RWPE2 (cell line): ENCODE measurements around the gene IGFALS.

Experiments
- ATAC-seq: fragments of 200-7000 bp; cut with Tn5 transposase; 3 replicates; pipeline ENCODE4 v1.9.1; 2021; ENCODE audit warnings: low read depth
- DNase-seq: peaks from one replicate; pipeline ENCODE4 v3.0.0-alpha.2; 2020; ENCODE audit warnings: low spot score
- H3K27ac ChIP-seq: fragments of 450-650 bp; 2 replicates; pipeline ENCODE4 v1.5.1; 2017; ENCODE audit warnings: mild to moderate bottlenecking; ENCODE audit not compliant: poor library complexity, severe bottlenecking
- H3K27me3 ChIP-seq: fragments of 250-450 bp; sonication (Bioruptor Pico); 2 replicates; pipeline ENCODE4 v1.5.1; 2021; ENCODE audit warnings: mild to moderate bottlenecking, moderate library complexity; ENCODE audit not compliant: insufficient read depth, poor library complexity, severe bottlenecking
- H3K36me3 ChIP-seq: fragments of 250-450 bp; sonication (Bioruptor Pico); 2 replicates; pipeline ENCODE4 v1.5.1; 2020; ENCODE audit warnings: low read depth, mild to moderate bottlenecking, moderate library complexity
- H3K4me1 ChIP-seq: fragments of 250-450 bp; sonication (Bioruptor Pico); 2 replicates; pipeline ENCODE4 v1.5.1; 2021; ENCODE audit warnings: mild to moderate bottlenecking, moderate library complexity; ENCODE audit not compliant: insufficient read depth, poor library complexity, severe bottlenecking
- H3K4me3 ChIP-seq: fragments of 250-450 bp; sonication (Bioruptor Pico); 2 replicates; pipeline ENCODE4 v1.5.1; 2021; ENCODE audit warnings: mild to moderate bottlenecking, moderate library complexity; ENCODE audit not compliant: severe bottlenecking
- H3K9me3 ChIP-seq: fragments of 250-450 bp; sonication (Bioruptor Pico); 2 replicates; pipeline ENCODE4 v1.5.1; 2021; ENCODE audit warnings: mild to moderate bottlenecking, moderate library complexity; ENCODE audit not compliant: severe bottlenecking
- TF ChIP-seq, protein P1 (sequence below): fragments of 450-650 bp; IDR thresholded peaks from one replicate; pipeline ENCODE4 v1.5.1; 2017; ENCODE audit warnings: mild to moderate bottlenecking, moderate library complexity; ENCODE audit not compliant: poor library complexity, severe bottlenecking

The IGFALS gene

DNA sequence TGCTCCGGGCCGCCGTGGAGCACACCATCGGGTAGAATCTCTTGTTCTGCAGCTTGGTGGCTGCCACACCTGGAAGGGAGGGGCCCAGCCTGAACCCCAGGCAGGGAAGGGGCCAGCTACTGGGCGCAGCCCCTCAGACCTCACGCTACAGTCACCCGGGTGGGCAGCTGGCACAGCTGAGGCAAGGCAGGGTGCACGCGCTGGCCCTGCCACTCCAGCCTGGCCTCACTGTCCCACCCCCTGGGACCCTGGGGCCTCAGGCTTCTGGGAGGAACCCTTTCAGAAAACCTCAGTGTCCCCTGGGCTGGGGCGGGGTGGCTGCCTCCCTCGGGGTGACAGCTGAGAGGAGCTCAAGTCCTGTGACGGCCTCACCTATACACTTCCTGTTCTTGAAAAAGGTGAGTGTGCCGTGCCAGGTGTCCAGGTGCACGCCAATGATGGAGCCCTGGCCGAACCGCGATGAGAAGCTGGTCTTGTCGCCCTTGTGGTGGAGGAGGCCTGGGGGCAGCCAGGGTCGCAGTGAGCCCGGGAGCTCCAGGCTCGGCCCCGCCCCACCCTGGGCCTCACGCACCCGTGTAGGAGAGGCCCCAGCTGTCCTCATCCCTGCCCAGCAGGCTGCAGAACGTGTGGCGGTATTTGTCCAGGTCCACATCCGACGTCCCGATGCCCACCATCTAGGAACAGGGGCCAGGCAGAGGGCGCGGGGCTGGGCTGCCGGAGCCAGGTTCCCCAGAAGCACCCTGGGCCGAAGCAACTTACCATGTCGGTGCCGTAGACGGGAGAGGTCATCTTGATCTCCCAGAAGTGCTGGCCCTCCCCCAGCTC lies 15.9 kb downstream of the IGFALS start:
- no peak for ATAC-seq
- Histone ChIP-seq H3K36me3 (peaks cover 29% of the 10 kb centered on the region), H3K4me3 (no peak overlapping the region), H3K9me3 (no peaks in the 10 kb centered on the region), H3K27me3 (no peaks in the 10 kb centered on the region), H3K4me1 (no peaks in the 10 kb centered on the region), H3K27ac (no peak overlapping the region)
- TF ChIP-seq, protein P1, sequence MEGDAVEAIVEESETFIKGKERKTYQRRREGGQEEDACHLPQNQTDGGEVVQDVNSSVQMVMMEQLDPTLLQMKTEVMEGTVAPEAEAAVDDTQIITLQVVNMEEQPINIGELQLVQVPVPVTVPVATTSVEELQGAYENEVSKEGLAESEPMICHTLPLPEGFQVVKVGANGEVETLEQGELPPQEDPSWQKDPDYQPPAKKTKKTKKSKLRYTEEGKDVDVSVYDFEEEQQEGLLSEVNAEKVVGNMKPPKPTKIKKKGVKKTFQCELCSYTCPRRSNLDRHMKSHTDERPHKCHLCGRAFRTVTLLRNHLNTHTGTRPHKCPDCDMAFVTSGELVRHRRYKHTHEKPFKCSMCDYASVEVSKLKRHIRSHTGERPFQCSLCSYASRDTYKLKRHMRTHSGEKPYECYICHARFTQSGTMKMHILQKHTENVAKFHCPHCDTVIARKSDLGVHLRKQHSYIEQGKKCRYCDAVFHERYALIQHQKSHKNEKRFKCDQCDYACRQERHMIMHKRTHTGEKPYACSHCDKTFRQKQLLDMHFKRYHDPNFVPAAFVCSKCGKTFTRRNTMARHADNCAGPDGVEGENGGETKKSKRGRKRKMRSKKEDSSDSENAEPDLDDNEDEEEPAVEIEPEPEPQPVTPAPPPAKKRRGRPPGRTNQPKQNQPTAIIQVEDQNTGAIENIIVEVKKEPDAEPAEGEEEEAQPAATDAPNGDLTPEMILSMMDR: no peak
- DNase-seq: no peak

- no peak overlapping the region for H3K27ac ChIP-seq
- H3K4me3 ChIP-seq: no peak overlapping the region
- no peak for ATAC-seq
- H3K4me1 ChIP-seq: no peaks in the 10 kb centered on the region
- H3K9me3 ChIP-seq: no peaks in the 10 kb centered on the region
- H3K27me3 ChIP-seq: no peaks in the 10 kb centered on the region
- TF ChIP-seq, protein P1: no peak
- no peak for DNase-seq
- H3K36me3 ChIP-seq: peaks cover 32% of the 10 kb centered on the region
Observed at GRCh38 chr16:1776991-1777374, 16.5 kb downstream of the IGFALS start.

DNA sequence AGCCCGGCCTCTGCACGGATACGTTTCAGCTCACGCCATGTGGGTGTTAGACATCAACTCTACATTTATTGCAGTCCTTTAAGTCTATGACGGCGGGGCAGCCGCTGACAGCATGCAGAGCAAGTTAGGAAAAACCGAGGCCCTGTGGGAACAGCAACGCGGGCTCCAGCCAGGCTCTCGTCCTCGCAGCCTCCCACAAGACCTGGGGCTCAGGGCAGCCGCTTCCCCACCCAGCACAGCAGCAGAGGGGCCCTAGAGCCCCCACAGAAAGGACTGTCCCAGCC lies 16.9 kb downstream of the IGFALS start:
- ATAC-seq (no peak), DNase-seq (no peak)
- Histone ChIP-seq H3K9me3 (no peaks in the 10 kb centered on the region), H3K27me3 (no peaks in the 10 kb centered on the region), H3K4me3 (no peak overlapping the region), H3K36me3 (peaks cover 34% of the 10 kb centered on the region), H3K4me1 (no peaks in the 10 kb centered on the region), H3K27ac (no peak overlapping the region)
- TF ChIP-seq, protein P1: no peak

GRCh38 chr16:1775846-1776671 lies 17.4 kb downstream of the IGFALS start:
- DNase-seq (no peak), ATAC-seq (no peak)
- peaks cover 33% of the 10 kb centered on the region for H3K36me3 ChIP-seq
- H3K4me1 ChIP-seq: no peaks in the 10 kb centered on the region
- TF ChIP-seq, protein P1: no peak
- no peak overlapping the region for H3K4me3 ChIP-seq
- H3K27me3 ChIP-seq: no peaks in the 10 kb centered on the region
- H3K27ac ChIP-seq: no peak overlapping the region
- no peaks in the 10 kb centered on the region for H3K9me3 ChIP-seq
